Stomach (tissue), 4 donors: ENCODE data around the gene PLCXD1.

Experiments used
- CTCF ChIP-seq, 7 experiments: fragments of 450-650 bp in 4 of 7; fragments of 200-600 bp in 3 of 7; sonication (generic) in 3 of 7; IDR thresholded peaks; one replicate each; pipeline ENCODE4 v1.5.1; 2016 to 2019; ENCODE audit warnings: antibody characterized with exemption in 7 of 7, control low read depth in 2 of 7, mild to moderate bottlenecking in 1 of 7
- EP300 ChIP-seq: sonication (generic); formaldehyde crosslinking; IDR thresholded peaks from one replicate; pipeline ENCODE4 v1.6.1; 2017; ENCODE audit warnings: antibody characterized with exemption
- POLR2A ChIP-seq, 4 donors: fragments of 450-650 bp; IDR thresholded peaks; one replicate each; pipeline ENCODE4 v1.6.1; 2016; ENCODE audit warnings: antibody characterized with exemption in 4 of 4, control low read depth in 2 of 4, mild to moderate bottlenecking in 1 of 4, moderate library complexity in 1 of 4
- POLR2AphosphoS5 ChIP-seq, 3 donors: sonication (generic); formaldehyde crosslinking; IDR thresholded peaks; one replicate each; pipeline ENCODE4 v1.6.1; 2016; ENCODE audit warnings: antibody characterized with exemption in 3 of 3

- TF ChIP-seq CTCF (IDR thresholded peaks at IDR 0.05) (no peak), POLR2A (IDR thresholded peaks at IDR 0.05) (no peak), POLR2AphosphoS5 (IDR thresholded peaks at IDR 0.05) (no peak), EP300 (no peak)
Measured at GRCh38 chrX:340641-341423, 59.7 kb downstream of the PLCXD1 start.
